GM12873 (cell line): ENCODE data around the gene ISG20.

Experiments
- TF ChIP-seq, protein P1 (sequence below): IDR thresholded peaks from 2 replicates; pipeline ENCODE4 v1.5.1; 2012; ENCODE audit warnings: low read depth, mild to moderate bottlenecking, moderate library complexity, low read length, control low read depth; ENCODE audit not compliant: insufficient read depth; ENCODE audit errors: missing control alignments

The ISG20 gene

GRCh38 chr15:88620995-88621772 is 17.6 kb upstream of the ISG20 start, which contains the start of gene AEN:
Gene AEN, plus strand, starts transcription at chr15:88621340. Its CDS starts 4,870 bp downstream, at chr15:88626210.
- TF ChIP-seq, protein P1, sequence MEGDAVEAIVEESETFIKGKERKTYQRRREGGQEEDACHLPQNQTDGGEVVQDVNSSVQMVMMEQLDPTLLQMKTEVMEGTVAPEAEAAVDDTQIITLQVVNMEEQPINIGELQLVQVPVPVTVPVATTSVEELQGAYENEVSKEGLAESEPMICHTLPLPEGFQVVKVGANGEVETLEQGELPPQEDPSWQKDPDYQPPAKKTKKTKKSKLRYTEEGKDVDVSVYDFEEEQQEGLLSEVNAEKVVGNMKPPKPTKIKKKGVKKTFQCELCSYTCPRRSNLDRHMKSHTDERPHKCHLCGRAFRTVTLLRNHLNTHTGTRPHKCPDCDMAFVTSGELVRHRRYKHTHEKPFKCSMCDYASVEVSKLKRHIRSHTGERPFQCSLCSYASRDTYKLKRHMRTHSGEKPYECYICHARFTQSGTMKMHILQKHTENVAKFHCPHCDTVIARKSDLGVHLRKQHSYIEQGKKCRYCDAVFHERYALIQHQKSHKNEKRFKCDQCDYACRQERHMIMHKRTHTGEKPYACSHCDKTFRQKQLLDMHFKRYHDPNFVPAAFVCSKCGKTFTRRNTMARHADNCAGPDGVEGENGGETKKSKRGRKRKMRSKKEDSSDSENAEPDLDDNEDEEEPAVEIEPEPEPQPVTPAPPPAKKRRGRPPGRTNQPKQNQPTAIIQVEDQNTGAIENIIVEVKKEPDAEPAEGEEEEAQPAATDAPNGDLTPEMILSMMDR = no peak

DNA sequence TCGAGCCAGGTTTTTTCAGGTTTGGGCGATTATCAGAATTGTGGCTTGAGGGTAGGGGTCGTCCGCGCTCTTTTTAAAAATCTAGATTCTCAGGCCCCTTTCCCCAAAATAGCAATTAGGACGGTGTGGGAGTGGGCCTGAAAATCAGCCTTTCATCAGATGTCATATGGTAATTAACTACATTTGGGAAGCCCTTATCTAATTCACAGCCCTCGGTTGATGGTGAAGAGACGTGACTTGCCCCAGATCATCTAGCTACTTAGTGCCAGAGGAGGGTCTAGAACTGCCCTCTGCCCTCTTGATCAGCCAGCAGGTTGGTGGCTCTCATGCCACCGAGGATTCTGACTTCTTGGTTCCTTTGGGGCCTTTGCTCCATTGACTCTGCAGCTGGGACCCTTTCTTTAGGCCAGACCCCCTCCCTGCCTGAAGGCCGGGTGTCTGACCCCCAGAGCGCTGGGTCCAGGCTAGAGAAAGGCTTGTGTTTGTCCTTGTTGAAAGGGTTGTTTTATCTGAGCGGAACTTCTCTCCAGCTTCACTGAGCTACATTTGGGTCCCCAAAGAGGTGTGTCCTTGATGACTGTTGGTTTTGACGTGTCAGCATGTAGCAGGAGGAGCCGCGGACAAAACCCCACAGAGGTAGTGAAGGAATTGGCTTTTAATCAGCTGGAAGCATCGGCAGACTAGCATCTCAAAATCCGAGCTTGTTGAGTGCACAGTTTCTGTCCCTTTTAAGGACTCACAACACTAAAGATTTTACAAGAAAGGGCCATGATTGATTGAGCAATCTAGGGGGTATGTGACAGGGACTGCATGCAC is 16.8 kb upstream of the ISG20 start:
- TF ChIP-seq, protein P1 = no peak

DNA sequence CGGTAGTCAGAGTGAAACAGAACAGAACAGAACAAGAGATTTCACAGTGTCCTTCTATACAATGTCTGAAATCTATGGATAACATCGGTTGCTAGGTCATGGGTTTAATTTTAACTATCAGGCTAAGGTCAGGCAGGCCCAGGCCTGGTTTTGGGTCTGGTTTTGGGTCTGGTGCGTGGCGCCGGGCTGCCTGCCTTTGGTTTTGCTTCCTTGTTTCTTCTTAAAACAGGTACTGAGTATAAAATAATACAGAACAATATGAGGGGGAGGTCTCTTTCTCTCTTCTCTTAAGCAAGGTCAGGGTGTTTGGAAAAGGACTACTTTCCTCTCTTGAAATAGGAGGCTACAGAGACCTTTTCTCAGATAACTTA is 16.2 kb upstream of the ISG20 start:
- TF ChIP-seq, protein P1 = no peak

- TF ChIP-seq, protein P1 = no peak
These were observed 15.8 kb upstream of the ISG20 start for GRCh38 chr15:88623061-88623460.

DNA sequence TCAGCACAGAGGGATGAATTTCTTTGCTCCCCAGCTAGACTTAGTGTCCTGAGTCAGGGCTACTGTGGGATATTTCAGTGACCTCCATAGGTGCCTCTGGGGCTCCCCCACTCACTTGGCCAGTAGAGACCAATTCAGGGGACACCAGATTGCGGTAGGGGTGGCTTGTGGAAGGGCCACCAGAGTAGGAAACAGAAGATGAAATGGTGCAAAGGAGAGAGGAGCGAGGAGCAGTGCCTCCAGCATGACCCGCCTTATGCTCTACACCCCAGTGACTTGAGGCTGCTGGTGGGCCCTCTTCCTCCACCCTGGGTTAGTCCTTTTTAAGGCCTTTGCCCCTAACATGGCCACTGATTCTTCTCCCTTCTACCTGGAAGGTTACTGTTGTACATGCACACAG is 15.2 kb upstream of the ISG20 start:
- TF ChIP-seq, protein P1 = no peak

- TF ChIP-seq, protein P1 = peak; percentile 71
These were observed 14.5 kb upstream of the ISG20 start for GRCh38 chr15:88624156-88624970.
